HepG2 (cell line): ENCODE measurements around the gene IGF2BP3.

Source experiments
- FOXM1 ChIP-seq: sonication (generic); formaldehyde crosslinking; IDR thresholded peaks from 2 replicates; pipeline ENCODE4 v1.5.0; 2020; ENCODE audit warnings: missing genetic modification reagents
- MBD4 ChIP-seq: IDR thresholded peaks from 2 replicates; pipeline ENCODE4 v1.6.1; 2012; ENCODE audit warnings: low read length, inconsistent platforms, borderline replicate concordance
- SIN3B ChIP-seq: fragments of 150-350 bp; IDR thresholded peaks from 2 replicates; pipeline ENCODE4 v1.6.1; 2014; ENCODE audit warnings: low read length
- ZNF567 ChIP-seq: sonication (generic); formaldehyde crosslinking; IDR thresholded peaks from 2 replicates; pipeline ENCODE4 v1.8.1; 2023; ENCODE audit warnings: mild to moderate bottlenecking, missing genetic modification reagents, borderline replicate concordance
- ZNF598 ChIP-seq: sonication (generic); formaldehyde crosslinking; IDR thresholded peaks from 2 replicates; pipeline ENCODE4 v1.5.1; 2020; ENCODE audit warnings: mild to moderate bottlenecking, missing genetic modification reagents, borderline replicate concordance
- ZNF660 ChIP-seq: sonication (generic); formaldehyde crosslinking; IDR thresholded peaks from 2 replicates; pipeline ENCODE4 v1.5.1; 2020; ENCODE audit warnings: mild to moderate bottlenecking, low read depth, missing genetic modification reagents, borderline replicate concordance
- ZNF790 ChIP-seq: sonication (generic); formaldehyde crosslinking; IDR thresholded peaks from 2 replicates; pipeline ENCODE4 v1.8.0; 2022; ENCODE audit warnings: missing genetic modification reagents, mild to moderate bottlenecking, borderline replicate concordance
- TF ChIP-seq, protein P1 (sequence below): sonication (generic); formaldehyde crosslinking; IDR thresholded peaks from 2 replicates; pipeline ENCODE4 v1.5.1; 2020; ENCODE audit warnings: mild to moderate bottlenecking, missing genetic modification reagents, moderate library complexity

DNA sequence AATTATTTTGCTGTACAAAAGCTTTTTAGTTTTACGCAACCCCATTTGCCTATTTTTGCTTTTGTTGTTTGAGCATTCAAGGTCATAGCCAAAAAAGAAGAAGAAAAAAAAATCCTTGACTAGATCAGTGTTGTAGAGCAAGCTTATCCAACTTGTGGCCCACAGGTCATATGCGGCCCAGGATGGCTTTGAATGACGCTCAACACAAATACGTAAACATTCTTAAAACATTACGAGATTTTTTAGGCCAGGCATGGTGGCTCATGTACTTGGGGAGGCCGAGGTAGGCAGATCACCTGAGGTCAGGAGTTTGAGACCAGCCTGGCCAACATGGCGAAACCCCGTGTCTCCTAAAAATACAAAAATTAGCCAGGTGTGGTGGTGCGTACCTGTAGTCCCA is 179.3 kb downstream of the IGF2BP3 start:
- no peak for TF ChIP-seq ZNF660 (CRISPR knock-in tag)
- no peak for TF ChIP-seq MBD4
- TF ChIP-seq, protein P1, sequence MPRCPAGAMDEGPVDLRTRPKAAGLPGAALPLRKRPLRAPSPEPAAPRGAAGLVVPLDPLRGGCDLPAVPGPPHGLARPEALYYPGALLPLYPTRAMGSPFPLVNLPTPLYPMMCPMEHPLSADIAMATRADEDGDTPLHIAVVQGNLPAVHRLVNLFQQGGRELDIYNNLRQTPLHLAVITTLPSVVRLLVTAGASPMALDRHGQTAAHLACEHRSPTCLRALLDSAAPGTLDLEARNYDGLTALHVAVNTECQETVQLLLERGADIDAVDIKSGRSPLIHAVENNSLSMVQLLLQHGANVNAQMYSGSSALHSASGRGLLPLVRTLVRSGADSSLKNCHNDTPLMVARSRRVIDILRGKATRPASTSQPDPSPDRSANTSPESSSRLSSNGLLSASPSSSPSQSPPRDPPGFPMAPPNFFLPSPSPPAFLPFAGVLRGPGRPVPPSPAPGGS: no peak
- TF ChIP-seq ZNF790 (CRISPR knock-in tag): no peak
- TF ChIP-seq SIN3B: no peak
- TF ChIP-seq ZNF598 (CRISPR knock-in tag): no peak
- TF ChIP-seq FOXM1: no peak
- no peak for TF ChIP-seq ZNF567 (CRISPR knock-in tag)
